ACHN (cell line): ENCODE results near the gene STK38L.

ENCODE experiments used
- DNase-seq: peaks from one replicate; pipeline ENCODE4 v3.0.0-alpha.2; 2015
- in situ Hi-C: cut with HindIII; loops from 2 replicates; pipeline ENCODE4 v1.10.0; 2017; ENCODE audit warnings: low sequenced_read_pairs, low pct_ligation_motif_present, low pct_unique_long_range_greater_than_20kb

The STK38L gene

GRCh38 chr12:27243804-27244688 lies at the start of gene STK38L:
Gene STK38L (plus strand): TSS chr12:27244286. CDS start chr12:27297721, 53,435 bp downstream.
- peak; percentile 99 for DNase-seq
- in situ Hi-C loops, result no loop called here

- no peak for DNase-seq
- in situ Hi-C loops, result no loop called here
These were observed 49.4 kb upstream of the STK38L start for GRCh38 chr12:27194644-27195043.

- in situ Hi-C loops, result no loop called here
- DNase-seq, result no peak
These were observed 46.0 kb upstream of the STK38L start for GRCh38 chr12:27198036-27198435.

- no peak for DNase-seq
- in situ Hi-C loops, result no loop called here
These were observed 44.3 kb upstream of the STK38L start for GRCh38 chr12:27199638-27200300.

GRCh38 chr12:27201169-27201568 lies 42.9 kb upstream of the STK38L start:
- no peak for DNase-seq
- in situ Hi-C loops, result no loop called here

GRCh38 chr12:27206801-27207502 lies 37.1 kb upstream of the STK38L start:
- no peak for DNase-seq
- in situ Hi-C loops, result no loop called here

GRCh38 chr12:27207615-27208413 lies 36.3 kb upstream of the STK38L start:
- no peak for DNase-seq
- in situ Hi-C loops, result no loop called here

- DNase-seq, result no peak
- in situ Hi-C loops, result no loop called here
These were observed 35.7 kb upstream of the STK38L start for GRCh38 chr12:27208414-27208750.

- no peak for DNase-seq
- in situ Hi-C loops, result no loop called here
These were observed 34.7 kb upstream of the STK38L start for GRCh38 chr12:27209257-27209910.

GRCh38 chr12:27210187-27210586 lies 33.9 kb upstream of the STK38L start:
- no peak for DNase-seq
- in situ Hi-C loops, result no loop called here

GRCh38 chr12:27212861-27213260 lies 31.2 kb upstream of the STK38L start:
- no peak for DNase-seq
- in situ Hi-C loops, result no loop called here

- in situ Hi-C loops, result no loop called here
- no peak for DNase-seq
These were observed 30.8 kb upstream of the STK38L start for GRCh38 chr12:27213304-27213703.

GRCh38 chr12:27213830-27214787 lies 30.0 kb upstream of the STK38L start:
- in situ Hi-C loops, result no loop called here
- no peak for DNase-seq

GRCh38 chr12:27217590-27217989 lies 26.5 kb upstream of the STK38L start:
- no peak for DNase-seq
- in situ Hi-C loops, result no loop called here

GRCh38 chr12:27219693-27220054 lies 24.4 kb upstream of the STK38L start:
- no peak for DNase-seq

GRCh38 chr12:27220055-27220987 lies 23.8 kb upstream of the STK38L start:
- DNase-seq, result no peak
- in situ Hi-C loops, result no loop called here

More at GRCh38 chr12:27219693-27220054, 24.4 kb upstream of the STK38L start:
- in situ Hi-C loops, result no loop called here
